Liver (tissue), 3 donors: ENCODE measurements around the gene OR2W1.

ENCODE experiments used
- EGR1 ChIP-seq, 2 donors: IDR thresholded peaks; 2 replicates each; pipeline ENCODE4 v1.6.1; 2016 to 2018; ENCODE audit warnings: antibody characterized with exemption in 2 of 2, low read depth in 2 of 2
- HNF4G ChIP-seq: IDR thresholded peaks from 2 replicates; pipeline ENCODE4 v1.6.1; 2016; ENCODE audit warnings: antibody characterized with exemption
- RXRA ChIP-seq, 2 donors: IDR thresholded peaks; 2 replicates each; pipeline ENCODE4 v1.6.1; 2017 to 2018; ENCODE audit warnings: antibody characterized with exemption in 2 of 2, mild to moderate bottlenecking in 1 of 2
- SP1 ChIP-seq: IDR thresholded peaks from 2 replicates; pipeline ENCODE4 v1.6.1; 2018; ENCODE audit warnings: antibody characterized with exemption, mild to moderate bottlenecking
- YY1 ChIP-seq: IDR thresholded peaks from 2 replicates; pipeline ENCODE4 v1.6.1; 2016; ENCODE audit warnings: antibody characterized with exemption, mild to moderate bottlenecking
- TF ChIP-seq, protein P1 (sequence below): fragments of 150-350 bp; IDR thresholded peaks from 2 replicates; pipeline ENCODE4 v1.5.1; 2017; ENCODE audit warnings: improper control_type of control experiment, low read depth, low read length; ENCODE audit not compliant: missing input control
- TF ChIP-seq, protein P2 (sequence below): IDR thresholded peaks from 2 replicates; pipeline ENCODE4 v1.6.1; 2016; ENCODE audit warnings: antibody characterized with exemption
- TF ChIP-seq, protein P3 (sequence below): IDR thresholded peaks from 2 replicates; pipeline ENCODE4 v1.6.1; 2016; ENCODE audit warnings: antibody characterized with exemption
- donor health status: healthy.
- donor health status: healthy.

DNA sequence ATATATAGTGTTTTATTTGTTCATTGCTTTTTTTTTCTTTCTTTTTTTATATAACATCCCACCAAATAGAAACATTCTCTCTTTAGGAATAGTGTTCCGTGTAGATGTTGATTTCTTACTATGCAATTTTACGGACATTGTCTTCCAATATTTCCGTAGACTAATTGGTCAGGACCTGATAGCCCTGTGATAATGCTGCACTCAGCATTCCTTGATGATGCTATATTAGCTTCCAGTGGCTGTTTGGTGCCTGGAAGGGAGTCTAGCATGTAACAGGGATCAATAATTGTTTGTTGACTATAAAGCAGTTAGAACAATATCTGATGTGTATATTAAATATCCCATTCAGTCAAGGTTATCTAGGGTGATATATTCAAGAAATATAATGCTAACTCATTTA is 6.7 kb upstream of the OR2W1 start:
- TF ChIP-seq SP1 (no peak), HNF4G (no peak), RXRA (IDR thresholded peaks at IDR 0.05) (no peak), EGR1 (IDR thresholded peaks at IDR 0.05; ENCODE audit: low read depth in 2 of 2) (no peak), YY1 (no peak)
- TF ChIP-seq, protein P1, sequence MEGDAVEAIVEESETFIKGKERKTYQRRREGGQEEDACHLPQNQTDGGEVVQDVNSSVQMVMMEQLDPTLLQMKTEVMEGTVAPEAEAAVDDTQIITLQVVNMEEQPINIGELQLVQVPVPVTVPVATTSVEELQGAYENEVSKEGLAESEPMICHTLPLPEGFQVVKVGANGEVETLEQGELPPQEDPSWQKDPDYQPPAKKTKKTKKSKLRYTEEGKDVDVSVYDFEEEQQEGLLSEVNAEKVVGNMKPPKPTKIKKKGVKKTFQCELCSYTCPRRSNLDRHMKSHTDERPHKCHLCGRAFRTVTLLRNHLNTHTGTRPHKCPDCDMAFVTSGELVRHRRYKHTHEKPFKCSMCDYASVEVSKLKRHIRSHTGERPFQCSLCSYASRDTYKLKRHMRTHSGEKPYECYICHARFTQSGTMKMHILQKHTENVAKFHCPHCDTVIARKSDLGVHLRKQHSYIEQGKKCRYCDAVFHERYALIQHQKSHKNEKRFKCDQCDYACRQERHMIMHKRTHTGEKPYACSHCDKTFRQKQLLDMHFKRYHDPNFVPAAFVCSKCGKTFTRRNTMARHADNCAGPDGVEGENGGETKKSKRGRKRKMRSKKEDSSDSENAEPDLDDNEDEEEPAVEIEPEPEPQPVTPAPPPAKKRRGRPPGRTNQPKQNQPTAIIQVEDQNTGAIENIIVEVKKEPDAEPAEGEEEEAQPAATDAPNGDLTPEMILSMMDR, result no peak
- TF ChIP-seq, protein P2, sequence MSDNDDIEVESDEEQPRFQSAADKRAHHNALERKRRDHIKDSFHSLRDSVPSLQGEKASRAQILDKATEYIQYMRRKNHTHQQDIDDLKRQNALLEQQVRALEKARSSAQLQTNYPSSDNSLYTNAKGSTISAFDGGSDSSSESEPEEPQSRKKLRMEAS, result no peak
- TF ChIP-seq, protein P3, sequence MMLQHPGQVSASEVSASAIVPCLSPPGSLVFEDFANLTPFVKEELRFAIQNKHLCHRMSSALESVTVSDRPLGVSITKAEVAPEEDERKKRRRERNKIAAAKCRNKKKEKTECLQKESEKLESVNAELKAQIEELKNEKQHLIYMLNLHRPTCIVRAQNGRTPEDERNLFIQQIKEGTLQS, result no peak
